Stomach smooth muscle (tissue), 2 donors: Measurements from ENCODE around the gene ACBD6.
"Not testable (repeated sequence)": the region's sequence is repeated elsewhere in the genome, so short reads cannot be mapped to it uniquely, and the experiment has no call there.

Source experiments
- H3K27ac ChIP-seq: one replicate; pipeline ENCODE4 v1.7.0; 2013; ENCODE audit warnings: mild to moderate bottlenecking, low read length, inconsistent platforms
- H3K27me3 ChIP-seq, 2 donors: one replicate each; pipeline ENCODE4 v1.7.0; 2013; ENCODE audit warnings: low read length in 2 of 2; ENCODE audit not compliant: insufficient read depth in 2 of 2, control insufficient read depth in 1 of 2
- H3K36me3 ChIP-seq, 2 donors: one replicate each; pipeline ENCODE4 v1.7.0; 2013; ENCODE audit warnings: low read length in 2 of 2; ENCODE audit not compliant: control insufficient read depth in 2 of 2, insufficient read depth in 2 of 2
- H3K4me1 ChIP-seq: one replicate; pipeline ENCODE4 v1.7.0; 2013; ENCODE audit warnings: low read length; ENCODE audit not compliant: control insufficient read depth, insufficient read depth
- H3K4me3 ChIP-seq, 2 donors: one replicate each; pipeline ENCODE4 v1.7.0; 2013; ENCODE audit warnings: low read length in 2 of 2
- H3K9ac ChIP-seq, 2 donors: one replicate each; pipeline ENCODE4 v1.7.0; 2013; ENCODE audit warnings: low read length in 2 of 2, mild to moderate bottlenecking in 1 of 2
- H3K9me3 ChIP-seq, 2 donors: one replicate each; pipeline ENCODE4 v1.7.0; 2013; ENCODE audit warnings: low read length in 2 of 2; ENCODE audit not compliant: control insufficient read depth in 2 of 2
- donor health status: healthy.
- donor health status: Pancreatic carcinoma.

ACBD6 gene

DNA sequence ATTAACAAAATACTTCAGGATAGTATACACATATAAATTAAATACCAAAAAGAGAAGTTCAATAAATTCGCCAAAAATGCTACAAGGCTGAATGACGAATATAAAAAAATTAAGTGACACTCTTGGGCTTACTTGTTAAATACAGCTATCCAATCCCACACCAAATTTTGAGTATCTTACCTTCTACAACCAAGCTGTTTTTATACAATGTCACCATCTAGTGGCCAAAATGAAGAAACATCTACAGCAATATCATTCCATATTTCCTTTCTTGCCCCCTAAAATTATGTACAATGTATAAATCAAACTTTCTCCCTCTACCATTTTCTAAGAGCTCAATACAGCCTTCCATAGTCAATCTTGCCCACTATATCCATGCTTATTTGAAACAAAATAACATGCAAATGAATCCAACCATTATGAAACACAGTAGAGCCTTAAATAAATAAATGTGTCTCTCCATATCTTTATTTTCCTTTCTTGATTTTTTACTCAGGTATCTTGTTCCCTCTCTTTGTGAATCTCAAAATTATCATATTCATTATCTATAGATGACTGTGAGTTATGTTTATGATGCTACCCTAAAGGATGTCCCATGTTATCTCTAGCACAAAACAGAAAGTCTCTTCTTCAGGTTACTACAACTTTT is 86.3 kb downstream of the ACBD6 start:
- peaks cover 0 to 5% of the 10 kb centered on the region in 2 donors for H3K36me3 ChIP-seq
- no peaks in the 10 kb centered on the region for H3K4me1 ChIP-seq
- H3K27me3 ChIP-seq: no peaks in the 10 kb centered on the region
- H3K4me3 ChIP-seq: no peak overlapping the region
- no peaks in the 10 kb centered on the region for H3K9me3 ChIP-seq
- no peak overlapping the region for H3K9ac ChIP-seq
- no peak overlapping the region for H3K27ac ChIP-seq

DNA sequence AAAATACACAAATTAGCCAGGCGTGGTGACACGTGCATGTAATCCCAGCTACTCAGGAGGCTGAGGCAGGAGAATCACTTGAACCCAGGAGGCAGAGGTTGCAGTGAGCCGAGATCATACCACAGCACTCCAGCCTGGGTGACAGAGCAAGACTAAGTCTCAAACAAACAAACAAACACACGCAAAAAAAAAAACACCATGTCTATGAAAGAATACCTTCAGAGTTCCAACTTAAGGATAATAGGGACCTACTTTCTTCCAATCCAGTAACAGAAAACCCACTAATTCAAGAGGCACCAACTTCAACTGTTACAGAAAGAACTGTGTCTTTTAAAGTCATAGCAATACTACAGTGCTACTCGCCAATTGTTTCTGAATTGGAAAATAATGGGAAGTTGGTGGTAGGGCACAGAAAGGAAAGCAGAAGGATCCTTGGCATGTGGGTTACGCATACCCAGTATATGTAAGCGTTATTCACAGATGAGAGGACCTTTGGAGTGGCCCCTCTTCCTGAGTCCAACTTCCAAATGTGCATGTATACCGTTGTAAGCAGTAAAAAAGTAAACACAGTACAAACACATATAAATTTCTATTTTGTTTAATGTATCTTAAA is 87.0 kb downstream of the ACBD6 start:
- no peaks in the 10 kb centered on the region for H3K4me1 ChIP-seq
- H3K4me3 ChIP-seq: no peak overlapping the region
- H3K27ac ChIP-seq: no peak overlapping the region
- H3K36me3 ChIP-seq: peaks cover 0 to 7% of the 10 kb centered on the region in 2 donors
- H3K27me3 ChIP-seq: no peaks in the 10 kb centered on the region
- H3K9ac ChIP-seq: no peak overlapping the region
- H3K9me3 ChIP-seq: no peaks in the 10 kb centered on the region

DNA sequence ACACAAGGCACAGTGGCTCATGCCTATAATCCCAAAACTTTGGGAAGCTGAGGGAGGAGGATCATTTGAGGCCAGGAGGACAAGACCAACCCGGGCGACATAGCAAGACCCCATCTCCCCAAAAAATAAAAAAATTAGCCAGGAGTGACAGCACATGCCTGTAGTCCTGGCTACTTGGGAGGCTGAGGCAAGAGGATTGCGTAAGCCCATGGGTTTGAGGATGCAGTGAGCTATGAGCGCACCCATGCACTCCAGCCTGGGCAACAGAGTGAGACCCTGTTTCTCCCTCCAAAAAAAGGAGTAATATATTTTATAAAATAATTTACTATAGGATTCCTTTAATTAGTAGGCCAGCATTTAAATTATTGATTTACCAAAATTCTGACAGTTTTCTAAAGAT is 89.8 kb downstream of the ACBD6 start:
- Histone ChIP-seq H3K27ac (no peak overlapping the region), H3K36me3 (peaks cover 0 to 7% of the 10 kb centered on the region in 2 donors), H3K9ac (no peak overlapping the region), H3K27me3 (no peaks in the 10 kb centered on the region), H3K4me1 (no peaks in the 10 kb centered on the region), H3K4me3 (no peak overlapping the region), H3K9me3 (no peaks in the 10 kb centered on the region)

GRCh38 chr1:180408128-180408527 is 94.2 kb downstream of the ACBD6 start:
- H3K9me3 ChIP-seq, H3K27ac ChIP-seq, H3K4me1 ChIP-seq, H3K4me3 ChIP-seq, H3K9ac ChIP-seq, H3K27me3 ChIP-seq, H3K36me3 ChIP-seq: not testable (repeated sequence)

GRCh38 chr1:180407051-180407450 is 95.3 kb downstream of the ACBD6 start:
- no peaks in the 10 kb centered on the region for H3K27me3 ChIP-seq
- H3K9ac ChIP-seq: no peak overlapping the region
- H3K9me3 ChIP-seq: no peaks in the 10 kb centered on the region
- no peak overlapping the region for H3K4me3 ChIP-seq
- H3K4me1 ChIP-seq: no peaks in the 10 kb centered on the region
- peaks cover 0 to 4% of the 10 kb centered on the region in 2 donors for H3K36me3 ChIP-seq
- no peak overlapping the region for H3K27ac ChIP-seq

DNA sequence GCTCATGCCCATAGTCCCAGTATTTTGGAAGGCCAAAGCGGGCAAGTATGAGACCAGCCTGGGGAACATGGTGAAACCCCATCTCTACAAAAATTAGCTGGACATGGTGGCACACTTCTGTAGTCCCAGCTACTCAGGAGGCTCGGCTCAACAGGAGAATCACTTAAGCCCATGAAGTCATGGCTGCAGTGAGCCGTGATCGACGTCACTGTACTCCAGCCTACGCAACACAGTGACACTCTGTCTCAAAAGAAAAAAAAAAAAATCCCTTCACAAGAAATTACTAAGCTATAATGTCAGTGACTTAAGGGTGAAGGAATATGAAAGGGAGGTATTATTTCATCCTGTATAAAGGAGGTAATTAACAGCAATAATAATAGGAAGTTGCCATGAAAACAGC is 99.8 kb downstream of the ACBD6 start:
- Histone ChIP-seq H3K27ac (no peak overlapping the region), H3K9me3 (no peaks in the 10 kb centered on the region), H3K4me1 (no peaks in the 10 kb centered on the region), H3K27me3 (no peaks in the 10 kb centered on the region), H3K9ac (no peak overlapping the region), H3K4me3 (no peak overlapping the region), H3K36me3 (no peaks in the 10 kb centered on the region)

GRCh38 chr1:180402001-180402400 is 100.4 kb downstream of the ACBD6 start:
- no peak overlapping the region for H3K4me3 ChIP-seq
- no peaks in the 10 kb centered on the region for H3K36me3 ChIP-seq
- no peak overlapping the region for H3K9ac ChIP-seq
- H3K27ac ChIP-seq: no peak overlapping the region
- no peaks in the 10 kb centered on the region for H3K9me3 ChIP-seq
- no peaks in the 10 kb centered on the region for H3K27me3 ChIP-seq
- no peaks in the 10 kb centered on the region for H3K4me1 ChIP-seq

GRCh38 chr1:180397175-180397574 is 105.2 kb downstream of the ACBD6 start:
- no peak overlapping the region for H3K4me3 ChIP-seq
- H3K9me3 ChIP-seq: peaks cover 0 to 4% of the 10 kb centered on the region in 2 donors
- no peaks in the 10 kb centered on the region for H3K27me3 ChIP-seq
- H3K36me3 ChIP-seq: no peaks in the 10 kb centered on the region
- no peak overlapping the region for H3K9ac ChIP-seq
- H3K27ac ChIP-seq: no peak overlapping the region
- H3K4me1 ChIP-seq: no peaks in the 10 kb centered on the region

- peaks cover 0 to 4% of the 10 kb centered on the region in 2 donors for H3K9me3 ChIP-seq
- H3K4me1 ChIP-seq: no peaks in the 10 kb centered on the region
- no peaks in the 10 kb centered on the region for H3K36me3 ChIP-seq
- no peak overlapping the region for H3K4me3 ChIP-seq
- H3K27me3 ChIP-seq: no peaks in the 10 kb centered on the region
- no peak overlapping the region for H3K9ac ChIP-seq
- no peak overlapping the region for H3K27ac ChIP-seq
Measured at GRCh38 chr1:180392427-180393145, 109.8 kb downstream of the ACBD6 start.

DNA sequence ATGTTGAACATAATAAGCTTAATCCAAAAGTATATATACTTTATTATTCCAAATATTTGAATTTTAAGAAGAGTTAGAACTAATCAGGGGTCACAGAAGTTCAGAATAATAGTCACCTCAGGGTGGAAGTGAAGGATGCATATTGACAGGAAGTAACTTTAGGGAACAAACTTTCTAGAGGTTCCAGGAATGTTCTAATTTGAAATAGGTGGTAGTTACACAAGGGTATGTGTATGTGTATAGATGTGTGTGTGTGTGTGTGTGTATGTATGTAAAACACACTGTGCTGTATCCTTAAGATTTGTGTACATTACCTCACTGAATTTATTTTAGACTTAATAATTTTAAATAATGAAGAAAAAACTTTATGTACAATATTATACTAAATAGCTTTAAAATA is 110.4 kb downstream of the ACBD6 start:
- no peak overlapping the region for H3K9ac ChIP-seq
- no peak overlapping the region for H3K27ac ChIP-seq
- no peaks in the 10 kb centered on the region for H3K27me3 ChIP-seq
- no peaks in the 10 kb centered on the region for H3K4me1 ChIP-seq
- H3K9me3 ChIP-seq: peaks cover 0 to 4% of the 10 kb centered on the region in 2 donors
- no peaks in the 10 kb centered on the region for H3K36me3 ChIP-seq
- no peak overlapping the region for H3K4me3 ChIP-seq

GRCh38 chr1:180387413-180387812 is 115.0 kb downstream of the ACBD6 start:
- no peaks in the 10 kb centered on the region for H3K27me3 ChIP-seq
- no peak overlapping the region for H3K27ac ChIP-seq
- H3K36me3 ChIP-seq: no peaks in the 10 kb centered on the region
- H3K9ac ChIP-seq: no peak overlapping the region
- H3K9me3 ChIP-seq: peaks cover 9 to 15% of the 10 kb centered on the region in 2 donors
- no peaks in the 10 kb centered on the region for H3K4me1 ChIP-seq
- H3K4me3 ChIP-seq: no peak overlapping the region
